Neutrophil (primary cell): ENCODE measurements around the gene CTNNBL1.

Source experiments
- H3K27ac ChIP-seq: fragments of 200-600 bp; sonication (generic); 2 replicates; pipeline ENCODE4 v1.5.1; 2016; ENCODE audit warnings: mild to moderate bottlenecking, moderate library complexity
- H3K27me3 ChIP-seq: fragments of 200-600 bp; sonication (generic); 2 replicates; pipeline ENCODE4 v1.6.0; 2016; ENCODE audit warnings: mild to moderate bottlenecking
- H3K36me3 ChIP-seq: fragments of 200-600 bp; sonication (generic); 2 replicates; pipeline ENCODE4 v1.5.1; 2017
- H3K4me1 ChIP-seq, 2 experiments: fragments of 200-600 bp in 1 of 2; sonication (generic) in 1 of 2; 1 replicate in 1 of 2; 2 replicates in 1 of 2; pipeline versions ENCODE4 v1.5.1 to v1.6.1; 2013 to 2016; ENCODE audit warnings: low read depth in 1 of 2, low read length in 1 of 2, mild to moderate bottlenecking in 1 of 2, moderate library complexity in 1 of 2; ENCODE audit not compliant: control insufficient read depth in 1 of 2, insufficient read depth in 1 of 2
- H3K4me3 ChIP-seq, 2 experiments: fragments of 200-600 bp in 1 of 2; sonication (generic) in 1 of 2; 1 replicate in 1 of 2; 2 replicates in 1 of 2; pipeline ENCODE4 v1.5.1; 2013 to 2016; ENCODE audit warnings: low read depth in 1 of 2, low read length in 1 of 2, mild to moderate bottlenecking in 1 of 2, moderate library complexity in 1 of 2
- H3K9me3 ChIP-seq: fragments of 200-600 bp; sonication (generic); 2 replicates; pipeline ENCODE4 v1.5.1; 2016
- TF ChIP-seq, protein P1 (sequence below): fragments of 200-600 bp; sonication (generic); IDR thresholded peaks from 2 replicates; pipeline ENCODE4 v1.5.1; 2016; ENCODE audit warnings: antibody characterized with exemption

The CTNNBL1 gene

GRCh38 chr20:37650661-37651060, 43.2 kb upstream of the CTNNBL1 start:
- Histone ChIP-seq H3K27me3 (peaks cover 34% of the 10 kb centered on the region), H3K36me3 (no peaks in the 10 kb centered on the region), H3K4me3 (no peak overlapping the region), H3K27ac (no peak overlapping the region), H3K9me3 (no peaks in the 10 kb centered on the region), H3K4me1 (no peaks in the 10 kb centered on the region)
- TF ChIP-seq, protein P1, sequence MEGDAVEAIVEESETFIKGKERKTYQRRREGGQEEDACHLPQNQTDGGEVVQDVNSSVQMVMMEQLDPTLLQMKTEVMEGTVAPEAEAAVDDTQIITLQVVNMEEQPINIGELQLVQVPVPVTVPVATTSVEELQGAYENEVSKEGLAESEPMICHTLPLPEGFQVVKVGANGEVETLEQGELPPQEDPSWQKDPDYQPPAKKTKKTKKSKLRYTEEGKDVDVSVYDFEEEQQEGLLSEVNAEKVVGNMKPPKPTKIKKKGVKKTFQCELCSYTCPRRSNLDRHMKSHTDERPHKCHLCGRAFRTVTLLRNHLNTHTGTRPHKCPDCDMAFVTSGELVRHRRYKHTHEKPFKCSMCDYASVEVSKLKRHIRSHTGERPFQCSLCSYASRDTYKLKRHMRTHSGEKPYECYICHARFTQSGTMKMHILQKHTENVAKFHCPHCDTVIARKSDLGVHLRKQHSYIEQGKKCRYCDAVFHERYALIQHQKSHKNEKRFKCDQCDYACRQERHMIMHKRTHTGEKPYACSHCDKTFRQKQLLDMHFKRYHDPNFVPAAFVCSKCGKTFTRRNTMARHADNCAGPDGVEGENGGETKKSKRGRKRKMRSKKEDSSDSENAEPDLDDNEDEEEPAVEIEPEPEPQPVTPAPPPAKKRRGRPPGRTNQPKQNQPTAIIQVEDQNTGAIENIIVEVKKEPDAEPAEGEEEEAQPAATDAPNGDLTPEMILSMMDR, result no peak

DNA sequence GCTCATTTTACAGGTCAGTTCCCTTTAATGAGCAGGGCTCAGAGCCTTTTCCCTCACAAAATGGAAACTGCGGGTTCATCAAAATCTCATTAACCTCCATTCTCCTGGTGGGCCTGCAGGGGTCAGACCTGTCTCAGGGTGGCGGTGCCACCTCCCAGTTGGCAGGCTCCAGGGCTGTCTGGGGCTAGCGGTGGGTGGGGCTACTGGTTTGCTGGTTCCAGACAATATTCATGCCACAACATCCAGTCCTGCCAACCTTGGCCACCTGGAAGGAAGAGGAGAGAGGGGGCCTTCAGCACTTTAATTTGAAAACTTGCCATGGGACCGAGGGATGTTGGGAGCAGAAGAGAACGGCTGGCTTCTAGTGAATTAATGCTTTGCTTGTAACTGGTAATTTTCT, 41.9 kb upstream of the CTNNBL1 start:
- H3K9me3 ChIP-seq, result no peaks in the 10 kb centered on the region
- H3K27me3 ChIP-seq, result peaks cover 24% of the 10 kb centered on the region
- TF ChIP-seq, protein P1, result no peak
- H3K4me1 ChIP-seq, result no peaks in the 10 kb centered on the region
- H3K4me3 ChIP-seq, result no peak overlapping the region
- no peaks in the 10 kb centered on the region for H3K36me3 ChIP-seq
- no peak overlapping the region for H3K27ac ChIP-seq

- Histone ChIP-seq H3K36me3 (no peaks in the 10 kb centered on the region), H3K27ac (no peak overlapping the region), H3K9me3 (no peaks in the 10 kb centered on the region), H3K27me3 (peaks cover 7% of the 10 kb centered on the region), H3K4me3 (no peak overlapping the region), H3K4me1 (no peaks in the 10 kb centered on the region)
- TF ChIP-seq, protein P1, result no peak
These were observed 36.9 kb upstream of the CTNNBL1 start for GRCh38 chr20:37656945-37657344.

- TF ChIP-seq, protein P1, result no peak
These were observed 35.7 kb upstream of the CTNNBL1 start for GRCh38 chr20:37657924-37658804.

DNA sequence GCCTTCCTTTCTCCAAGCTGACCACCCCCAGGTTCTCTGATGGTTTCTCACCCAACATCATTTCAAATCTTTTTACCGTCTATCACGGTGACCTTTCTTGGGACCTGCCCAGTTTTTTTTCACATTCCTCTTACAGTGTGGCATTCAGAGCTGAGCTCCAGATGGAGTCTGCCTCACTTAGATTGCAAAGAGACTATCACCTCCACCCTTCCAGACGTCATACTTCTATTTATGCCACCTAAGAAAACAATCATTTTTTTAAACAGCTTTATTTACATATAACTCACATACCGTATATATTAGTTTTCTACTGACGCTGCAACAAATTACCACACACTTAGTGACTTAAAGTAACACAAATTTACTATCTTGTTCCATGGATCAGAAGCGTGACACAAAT, 32.3 kb upstream of the CTNNBL1 start:
- Histone ChIP-seq H3K27ac (no peak overlapping the region), H3K36me3 (no peaks in the 10 kb centered on the region), H3K27me3 (peaks cover 10% of the 10 kb centered on the region), H3K9me3 (no peaks in the 10 kb centered on the region), H3K4me1 (no peaks in the 10 kb centered on the region), H3K4me3 (no peak overlapping the region)
- TF ChIP-seq, protein P1, result no peak

More at GRCh38 chr20:37657924-37658804, 35.7 kb upstream of the CTNNBL1 start:
- H3K27ac ChIP-seq, result no peak overlapping the region
- peaks cover 7% of the 10 kb centered on the region for H3K27me3 ChIP-seq
- H3K4me1 ChIP-seq, result no peaks in the 10 kb centered on the region
- no peaks in the 10 kb centered on the region for H3K36me3 ChIP-seq
- H3K4me3 ChIP-seq, result no peak overlapping the region
- no peaks in the 10 kb centered on the region for H3K9me3 ChIP-seq
